Trophoblast cell (in vitro differentiated cells and primary cell): ENCODE data around the gene TEKT5.
"Not testable (repeated sequence)": the region's sequence is repeated elsewhere in the genome, so short reads cannot be mapped to it uniquely, and the experiment has no call there.

Experiments used
- DNase-seq, 2 donors: peaks; one replicate each; pipeline ENCODE4 v3.0.0-alpha.2; 2016
- H2AFZ ChIP-seq: 2 replicates; pipeline ENCODE4 v1.6.1; 2013; ENCODE audit warnings: low read length, moderate library complexity, mild to moderate bottlenecking; ENCODE audit not compliant: insufficient read depth, poor library complexity
- H2AK5ac ChIP-seq: 2 replicates; pipeline ENCODE4 v1.6.1; 2013; ENCODE audit warnings: mild to moderate bottlenecking, low read length
- H2BK120ac ChIP-seq: 2 replicates; pipeline ENCODE4 v1.6.1; 2013; ENCODE audit warnings: low read length, mild to moderate bottlenecking, moderate library complexity; ENCODE audit not compliant: insufficient read depth, poor library complexity
- H2BK12ac ChIP-seq: 2 replicates; pipeline ENCODE4 v1.6.1; 2013; ENCODE audit warnings: mild to moderate bottlenecking, low read length, moderate library complexity
- H2BK5ac ChIP-seq: 2 replicates; pipeline ENCODE4 v1.6.1; 2013; ENCODE audit warnings: low read length, low read depth, moderate library complexity, mild to moderate bottlenecking; ENCODE audit not compliant: poor library complexity
- H3K14ac ChIP-seq: 2 replicates; pipeline ENCODE4 v1.6.1; 2013; ENCODE audit warnings: mild to moderate bottlenecking, low read length
- H3K18ac ChIP-seq: 2 replicates; pipeline ENCODE4 v1.6.1; 2013; ENCODE audit warnings: mild to moderate bottlenecking, low read length
- H3K23ac ChIP-seq: 2 replicates; pipeline ENCODE4 v1.6.1; 2013; ENCODE audit warnings: low read length
- H3K27ac ChIP-seq: 2 replicates; pipeline ENCODE4 v1.5.1; 2013; ENCODE audit warnings: low read depth, mild to moderate bottlenecking, inconsistent platforms, low read length, moderate library complexity
- H3K27me3 ChIP-seq: 2 replicates; pipeline ENCODE4 v1.6.1; 2013; ENCODE audit warnings: inconsistent platforms, mild to moderate bottlenecking, low read length, moderate library complexity; ENCODE audit not compliant: insufficient read depth
- H3K36me3 ChIP-seq, 2 experiments: 1 replicate in 1 of 2; 2 replicates in 1 of 2; pipeline ENCODE4 v1.6.1; 2013; ENCODE audit warnings: low read length in 2 of 2, mild to moderate bottlenecking in 2 of 2, moderate library complexity in 1 of 2; ENCODE audit not compliant: insufficient read depth in 2 of 2, control insufficient read depth in 1 of 2
- H3K4ac ChIP-seq: 2 replicates; pipeline ENCODE4 v1.6.1; 2013; ENCODE audit warnings: low read depth, mild to moderate bottlenecking, low read length, moderate library complexity
- H3K4me1 ChIP-seq, 2 experiments: 1 replicate in 1 of 2; 2 replicates in 1 of 2; pipeline ENCODE4 v1.6.1; 2013; ENCODE audit warnings: low read length in 2 of 2, mild to moderate bottlenecking in 2 of 2, moderate library complexity in 1 of 2; ENCODE audit not compliant: insufficient read depth in 2 of 2, control insufficient read depth in 1 of 2
- H3K4me2 ChIP-seq: 2 replicates; pipeline ENCODE4 v1.6.1; 2013; ENCODE audit warnings: inconsistent platforms, mild to moderate bottlenecking, low read length, moderate library complexity
- H3K4me3 ChIP-seq: 2 replicates; pipeline ENCODE4 v1.5.1; 2013; ENCODE audit warnings: mild to moderate bottlenecking, low read depth, low read length, inconsistent platforms
- H3K79me1 ChIP-seq: one replicate; pipeline ENCODE4 v1.6.1; 2013; ENCODE audit warnings: low read length
- H3K79me2 ChIP-seq: 2 replicates; pipeline ENCODE4 v1.6.1; 2013; ENCODE audit warnings: low read length, mild to moderate bottlenecking; ENCODE audit not compliant: control insufficient read depth, insufficient read depth, poor library complexity
- H3K9ac ChIP-seq: 2 replicates; pipeline ENCODE4 v1.6.1; 2013; ENCODE audit warnings: mild to moderate bottlenecking, low read length
- H3K9me3 ChIP-seq: 2 replicates; pipeline ENCODE4 v1.6.1; 2013; ENCODE audit warnings: low read depth, mild to moderate bottlenecking, control low read depth, inconsistent platforms, low read length; ENCODE audit not compliant: insufficient read depth
- H4K12ac ChIP-seq: 2 replicates; pipeline ENCODE4 v1.6.1; 2013; ENCODE audit warnings: low read depth, mild to moderate bottlenecking, low read length, moderate library complexity
- H4K8ac ChIP-seq: 2 replicates; pipeline ENCODE4 v1.6.1; 2013; ENCODE audit warnings: low read depth, mild to moderate bottlenecking, low read length, moderate library complexity
- H4K91ac ChIP-seq: one replicate; pipeline ENCODE4 v1.6.1; 2013; ENCODE audit warnings: low read depth, mild to moderate bottlenecking, low read length, moderate library complexity
- WGBS: extraction: QIAGEN DNeasy Blood & Tissue Kit; methylation state at CpG from one replicate; pipeline ENCODE4 v1.1.7; 2013; ENCODE audit warnings: missing lambda C conversion rate; ENCODE audit not compliant: insufficient read length, insufficient coverage; ENCODE audit errors: extremely low coverage; 5-methylcytosine and 5-hydroxymethylcytosine counted together

TEKT5 gene

GRCh38 chr16:10741249-10741648 is 46.5 kb upstream of the TEKT5 start:
- H3K4me1 ChIP-seq, result peaks cover 7 to 11% of the 10 kb centered on the region in 2 experiments
- not testable (repeated sequence) for H2BK12ac ChIP-seq, H2AFZ ChIP-seq, H3K9me3 ChIP-seq, H3K9ac ChIP-seq, H2BK5ac ChIP-seq, H3K4me3 ChIP-seq, H3K18ac ChIP-seq, H3K23ac ChIP-seq, H4K8ac ChIP-seq, H4K91ac ChIP-seq, H3K27ac ChIP-seq, H3K4ac ChIP-seq, H3K4me2 ChIP-seq, H2AK5ac ChIP-seq, H3K14ac ChIP-seq, H3K27me3 ChIP-seq, H3K79me2 ChIP-seq, DNase-seq, H3K36me3 ChIP-seq, H2BK120ac ChIP-seq, H4K12ac ChIP-seq
- no CpG with 5 or more reads among the region's 10 CpGs for WGBS
- peaks cover 11% of the 10 kb centered on the region for H3K79me1 ChIP-seq

GRCh38 chr16:10740845-10741208 is 46.1 kb upstream of the TEKT5 start:
- peaks cover 11% of the 10 kb centered on the region for H3K79me1 ChIP-seq
- no peak overlapping the region for H2BK12ac ChIP-seq
- H3K18ac ChIP-seq, result no peak overlapping the region
- no peak overlapping the region for H3K4ac ChIP-seq
- H3K79me2 ChIP-seq, result peaks cover 4% of the 10 kb centered on the region
- H3K23ac ChIP-seq, result no peak overlapping the region
- DNase-seq, result no peak
- no peak overlapping the region for H3K4me2 ChIP-seq
- no peak overlapping the region for H3K4me3 ChIP-seq
- no peak overlapping the region for H4K91ac ChIP-seq
- H2BK5ac ChIP-seq, result no peak overlapping the region
- no CpG with 5 or more reads among the region's 2 CpGs for WGBS
- H3K14ac ChIP-seq, result no peak overlapping the region
- H3K9ac ChIP-seq, result no peak overlapping the region
- no peak overlapping the region for H2AK5ac ChIP-seq
- H3K27me3 ChIP-seq, result no peaks in the 10 kb centered on the region
- no peak overlapping the region for H4K12ac ChIP-seq
- H4K8ac ChIP-seq, result no peak overlapping the region
- no peaks in the 10 kb centered on the region for H3K36me3 ChIP-seq
- peaks cover 7 to 9% of the 10 kb centered on the region in 2 experiments for H3K4me1 ChIP-seq
- H2AFZ ChIP-seq, result no peak overlapping the region
- H3K27ac ChIP-seq, result no peak overlapping the region
- peaks cover 2% of the 10 kb centered on the region for H3K9me3 ChIP-seq
- H2BK120ac ChIP-seq, result no peak overlapping the region

- H3K4me2 ChIP-seq, result no peak overlapping the region
- H4K8ac ChIP-seq, result no peak overlapping the region
- H3K27ac ChIP-seq, result no peak overlapping the region
- WGBS, result no CpG with 5 or more reads among the region's 10 CpGs
- H3K79me1 ChIP-seq, result peaks cover 11% of the 10 kb centered on the region
- H3K36me3 ChIP-seq, result no peaks in the 10 kb centered on the region
- H3K9me3 ChIP-seq, result peaks cover 2% of the 10 kb centered on the region
- H3K4me3 ChIP-seq, result no peak overlapping the region
- H4K12ac ChIP-seq, result no peak overlapping the region
- no peaks in the 10 kb centered on the region for H3K27me3 ChIP-seq
- peaks cover 4% of the 10 kb centered on the region for H3K79me2 ChIP-seq
- H3K4me1 ChIP-seq, result peaks cover 7 to 9% of the 10 kb centered on the region in 2 experiments
- H3K23ac ChIP-seq, result no peak overlapping the region
- no peak overlapping the region for H3K4ac ChIP-seq
- H4K91ac ChIP-seq, result no peak overlapping the region
- H3K9ac ChIP-seq, result no peak overlapping the region
- H3K18ac ChIP-seq, result no peak overlapping the region
- no peak overlapping the region for H2BK5ac ChIP-seq
- no peak overlapping the region for H2AFZ ChIP-seq
- H3K14ac ChIP-seq, result no peak overlapping the region
- no peak overlapping the region for H2AK5ac ChIP-seq
- H2BK12ac ChIP-seq, result no peak overlapping the region
- no peak overlapping the region for H2BK120ac ChIP-seq
- no peak for DNase-seq
These were observed 45.5 kb upstream of the TEKT5 start for GRCh38 chr16:10740000-10740844.

GRCh38 chr16:10738231-10739077 is 43.7 kb upstream of the TEKT5 start:
- H3K27ac ChIP-seq, result peak overlapping the region; percentile 23
- peaks cover 2% of the 10 kb centered on the region for H3K9me3 ChIP-seq
- peak overlapping the region; percentile 60 for H3K23ac ChIP-seq
- no peak overlapping the region for H2BK120ac ChIP-seq
- H3K27me3 ChIP-seq, result no peaks in the 10 kb centered on the region
- no peak overlapping the region for H2AFZ ChIP-seq
- no peaks in the 10 kb centered on the region for H3K36me3 ChIP-seq
- no peak overlapping the region for H3K14ac ChIP-seq
- H3K4me2 ChIP-seq, result no peak overlapping the region
- WGBS, result no CpG with 5 or more reads among the region's 12 CpGs
- H3K4me3 ChIP-seq, result no peak overlapping the region
- H2BK12ac ChIP-seq, result peak overlapping the region; percentile 5
- peaks cover 4% of the 10 kb centered on the region for H3K79me1 ChIP-seq
- peaks cover 5 to 6% of the 10 kb centered on the region in 2 experiments for H3K4me1 ChIP-seq
- no peaks in the 10 kb centered on the region for H3K79me2 ChIP-seq
- H4K12ac ChIP-seq, result no peak overlapping the region
- no peak overlapping the region for H3K4ac ChIP-seq
- H2AK5ac ChIP-seq, result peak overlapping the region; percentile 18
- H3K9ac ChIP-seq, result peak overlapping the region; percentile 74
- H4K8ac ChIP-seq, result no peak overlapping the region
- DNase-seq, result peak; percentile 84 to 91
- peak overlapping the region; percentile 4 for H3K18ac ChIP-seq
- no peak overlapping the region for H2BK5ac ChIP-seq
- H4K91ac ChIP-seq, result peak overlapping the region; percentile 0
